ENCODE measurements around the gene CFC1. TPM values are rescaled to one million over a fixed set of nuclear protein-coding genes. Genes with fewer than 3 reads are reported as not detected.
"Not testable (repeated sequence)": the region's sequence is repeated elsewhere in the genome, so short reads cannot be mapped to it uniquely, and the experiment has no call there.

CFC1 gene
- total RNA-seq, 2 donors from 2014 or later, result not detected

- not testable (repeated sequence) for H3K27me3 Mint-ChIP-seq (ENCODE audit: low read depth); H3K36me3 Mint-ChIP-seq (ENCODE audit: insufficient read depth in 2 of 2); ATAC-seq (replicated peaks in 1 of 2); H3K4me1 Mint-ChIP-seq (ENCODE audit: low read depth); H3K9me3 Mint-ChIP-seq; H3K27ac Mint-ChIP-seq; H3K4me3 Mint-ChIP-seq; DNase-seq
These were observed 5.4 kb downstream of the CFC1 start for GRCh38 chr2:130594011-130594410.

GRCh38 chr2:130592791-130593414, 6.5 kb downstream of the CFC1 start:
- H3K36me3 Mint-ChIP-seq (ENCODE audit: insufficient read depth in 2 of 2); H3K27ac Mint-ChIP-seq; H3K27me3 Mint-ChIP-seq (ENCODE audit: low read depth); H3K9me3 Mint-ChIP-seq; H3K4me1 Mint-ChIP-seq (ENCODE audit: low read depth); DNase-seq; H3K4me3 Mint-ChIP-seq; ATAC-seq (replicated peaks in 1 of 2): not testable (repeated sequence)

- H3K27ac Mint-ChIP-seq; DNase-seq; H3K9me3 Mint-ChIP-seq; ATAC-seq (replicated peaks in 1 of 2); H3K27me3 Mint-ChIP-seq (ENCODE audit: low read depth); H3K4me1 Mint-ChIP-seq (ENCODE audit: low read depth); H3K36me3 Mint-ChIP-seq (ENCODE audit: insufficient read depth in 2 of 2); H3K4me3 Mint-ChIP-seq: not testable (repeated sequence)
These were observed 8.5 kb downstream of the CFC1 start for GRCh38 chr2:130590842-130591359.

DNA sequence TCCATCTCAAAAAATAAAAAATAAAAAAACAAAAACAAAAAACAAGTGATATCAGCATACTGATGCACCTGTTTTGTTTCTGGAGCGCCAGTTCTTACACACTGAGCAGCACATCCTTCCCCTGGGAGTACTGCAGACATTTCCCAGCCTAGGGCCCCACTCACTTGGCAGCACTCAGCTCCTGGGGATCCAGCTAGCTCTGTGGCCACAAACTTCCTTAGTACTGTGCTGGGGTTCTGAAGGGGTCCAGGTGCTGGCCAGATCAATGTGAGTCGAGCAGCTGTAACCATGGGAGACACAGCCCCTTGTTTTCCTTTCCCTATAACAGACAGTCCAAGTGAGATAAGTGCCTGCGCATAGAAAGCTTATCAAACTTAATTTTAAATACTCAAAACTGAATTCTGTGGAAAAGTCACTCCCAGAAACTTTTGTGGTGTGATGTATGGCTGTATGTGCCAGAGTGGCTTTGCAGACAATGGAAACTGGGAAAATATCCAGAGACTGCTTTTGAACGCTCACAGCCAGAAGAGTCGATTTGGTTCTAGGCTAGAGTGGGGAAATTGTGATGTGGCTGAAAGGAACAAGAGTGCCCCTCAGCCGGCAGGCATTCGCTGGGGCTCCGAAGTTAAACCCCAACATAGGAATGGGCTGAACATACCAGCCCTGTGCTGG, 9.1 kb downstream of the CFC1 start:
- not testable (repeated sequence) for H3K9me3 Mint-ChIP-seq; H3K36me3 Mint-ChIP-seq (ENCODE audit: insufficient read depth in 2 of 2); H3K27me3 Mint-ChIP-seq (ENCODE audit: low read depth); H3K4me3 Mint-ChIP-seq; DNase-seq; H3K27ac Mint-ChIP-seq; H3K4me1 Mint-ChIP-seq (ENCODE audit: low read depth); ATAC-seq (replicated peaks in 1 of 2)

GRCh38 chr2:130588688-130589458, 10.5 kb downstream of the CFC1 start:
- not testable (repeated sequence) for H3K36me3 Mint-ChIP-seq (ENCODE audit: insufficient read depth in 2 of 2); H3K4me3 Mint-ChIP-seq; H3K27me3 Mint-ChIP-seq (ENCODE audit: low read depth); H3K27ac Mint-ChIP-seq; H3K4me1 Mint-ChIP-seq (ENCODE audit: low read depth); H3K9me3 Mint-ChIP-seq
- DNase-seq (peak; percentile 32 to 36), ATAC-seq (replicated peaks in 1 of 2) (peak; percentile 97 to 98)

DNA sequence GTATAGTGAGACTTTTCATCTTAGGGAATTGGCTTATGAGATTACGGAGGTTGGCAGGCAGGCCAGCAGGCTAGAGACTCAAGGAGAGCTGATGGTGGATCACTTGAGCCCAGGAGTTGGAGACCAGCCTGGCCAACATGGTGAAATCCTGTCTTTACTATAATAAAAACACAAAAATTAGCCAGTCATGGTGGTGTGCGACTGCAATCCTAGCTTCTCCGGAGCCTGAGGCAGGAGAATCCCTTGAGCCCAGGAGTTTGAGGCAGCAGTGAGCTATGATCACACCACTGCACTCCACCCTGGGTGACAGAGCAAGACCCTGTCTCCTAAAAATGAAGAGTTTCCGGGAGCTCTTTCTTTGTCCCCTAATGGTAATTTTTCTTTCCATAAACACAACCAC, 14.6 kb downstream of the CFC1 start:
- H3K27me3 Mint-ChIP-seq (ENCODE audit: low read depth); ATAC-seq (replicated peaks in 1 of 2); H3K27ac Mint-ChIP-seq; H3K9me3 Mint-ChIP-seq; DNase-seq; H3K4me3 Mint-ChIP-seq; H3K36me3 Mint-ChIP-seq (ENCODE audit: insufficient read depth in 2 of 2); H3K4me1 Mint-ChIP-seq (ENCODE audit: low read depth): not testable (repeated sequence)

GRCh38 chr2:130583582-130583981, 15.8 kb downstream of the CFC1 start:
- not testable (repeated sequence) for H3K27ac Mint-ChIP-seq; H3K27me3 Mint-ChIP-seq (ENCODE audit: low read depth); DNase-seq; H3K4me3 Mint-ChIP-seq; H3K36me3 Mint-ChIP-seq (ENCODE audit: insufficient read depth in 2 of 2); H3K4me1 Mint-ChIP-seq (ENCODE audit: low read depth); H3K9me3 Mint-ChIP-seq; ATAC-seq (replicated peaks in 1 of 2)

DNA sequence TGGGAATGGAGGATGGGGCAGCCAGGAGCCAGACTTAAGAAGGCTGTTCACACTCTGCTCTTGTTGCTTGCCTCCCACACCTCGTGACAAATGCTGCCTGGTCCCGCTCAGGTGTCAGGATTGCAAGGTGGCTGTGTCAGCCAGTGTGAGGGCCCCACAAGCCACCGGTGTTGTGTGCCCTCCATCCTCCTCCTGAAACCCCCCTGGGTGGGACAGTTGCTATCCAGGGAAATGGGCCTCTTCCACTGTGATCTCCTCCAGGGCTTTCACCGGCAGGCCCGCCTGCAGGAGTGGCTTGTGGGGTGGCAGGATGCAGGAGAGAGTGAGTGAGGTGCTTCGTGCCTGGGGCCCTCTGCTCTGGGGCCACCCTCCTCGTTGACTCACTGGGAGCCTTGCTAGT, 16.4 kb downstream of the CFC1 start:
- DNase-seq; ATAC-seq (replicated peaks in 1 of 2); H3K27me3 Mint-ChIP-seq (ENCODE audit: low read depth); H3K36me3 Mint-ChIP-seq (ENCODE audit: insufficient read depth in 2 of 2); H3K4me3 Mint-ChIP-seq; H3K9me3 Mint-ChIP-seq; H3K27ac Mint-ChIP-seq; H3K4me1 Mint-ChIP-seq (ENCODE audit: low read depth): not testable (repeated sequence)

- not testable (repeated sequence) for ATAC-seq (replicated peaks in 1 of 2); H3K27me3 Mint-ChIP-seq (ENCODE audit: low read depth); DNase-seq; H3K4me3 Mint-ChIP-seq; H3K9me3 Mint-ChIP-seq; H3K4me1 Mint-ChIP-seq (ENCODE audit: low read depth); H3K36me3 Mint-ChIP-seq (ENCODE audit: insufficient read depth in 2 of 2); H3K27ac Mint-ChIP-seq
These were observed 17.9 kb downstream of the CFC1 start for GRCh38 chr2:130581491-130581890.

GRCh38 chr2:130579121-130579520, 20.3 kb downstream of the CFC1 start:
- DNase-seq; H3K4me1 Mint-ChIP-seq (ENCODE audit: low read depth); H3K27ac Mint-ChIP-seq; H3K27me3 Mint-ChIP-seq (ENCODE audit: low read depth); ATAC-seq (replicated peaks in 1 of 2); H3K36me3 Mint-ChIP-seq (ENCODE audit: insufficient read depth in 2 of 2); H3K4me3 Mint-ChIP-seq; H3K9me3 Mint-ChIP-seq: not testable (repeated sequence)

DNA sequence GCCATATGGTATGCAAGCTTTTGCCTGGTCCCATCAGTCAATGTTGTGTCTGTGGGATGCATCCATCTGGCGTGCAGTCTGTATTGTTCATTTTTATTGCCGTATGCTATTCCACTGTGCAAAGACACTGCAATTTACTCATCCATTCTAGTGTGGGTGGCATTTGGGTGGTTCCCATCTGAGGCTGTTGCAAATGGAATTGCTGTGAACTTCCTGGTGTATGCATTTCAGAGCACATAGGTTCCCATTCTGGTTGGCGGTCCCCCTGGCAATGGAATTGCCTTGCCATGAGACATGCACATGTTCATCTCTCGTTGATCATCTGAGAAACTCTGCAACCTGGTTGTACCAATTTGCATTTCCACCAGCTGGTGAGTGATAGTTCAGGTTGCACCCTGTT, 21.8 kb downstream of the CFC1 start:
- not testable (repeated sequence) for H3K9me3 Mint-ChIP-seq; H3K27ac Mint-ChIP-seq; H3K27me3 Mint-ChIP-seq (ENCODE audit: low read depth); H3K4me3 Mint-ChIP-seq; ATAC-seq (replicated peaks in 1 of 2); H3K36me3 Mint-ChIP-seq (ENCODE audit: insufficient read depth in 2 of 2); DNase-seq; H3K4me1 Mint-ChIP-seq (ENCODE audit: low read depth)

DNA sequence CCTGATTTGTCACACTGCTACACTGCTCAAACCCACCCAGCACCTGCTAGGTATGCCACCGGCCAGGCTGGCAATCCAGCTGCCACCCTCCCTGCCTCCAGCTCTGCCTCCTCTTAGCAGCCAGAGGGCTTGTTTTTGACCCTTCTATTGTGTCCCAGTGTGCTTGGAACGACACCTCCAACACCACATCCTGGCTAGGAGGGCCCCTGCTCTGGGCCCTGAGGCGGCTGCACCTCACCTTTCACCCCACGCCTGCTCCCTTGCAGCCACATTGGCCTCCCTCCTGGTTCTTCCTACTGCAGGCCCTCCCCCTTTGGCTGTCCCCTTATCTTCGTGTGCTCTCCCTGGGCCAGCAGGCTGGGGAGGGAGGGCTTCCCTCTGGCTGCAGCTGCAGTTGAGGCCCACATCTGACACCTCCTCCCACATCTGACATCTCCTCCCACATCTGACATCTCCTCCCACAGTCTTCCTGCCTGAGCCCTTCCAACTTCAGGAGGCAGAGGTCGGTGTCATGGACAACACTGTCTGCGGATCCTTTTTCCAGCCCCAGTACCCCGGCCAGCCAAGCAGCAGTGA, 23.1 kb downstream of the CFC1 start:
- H3K4me1 Mint-ChIP-seq (ENCODE audit: low read depth); H3K9me3 Mint-ChIP-seq; H3K36me3 Mint-ChIP-seq (ENCODE audit: insufficient read depth in 2 of 2); H3K27me3 Mint-ChIP-seq (ENCODE audit: low read depth); DNase-seq; H3K27ac Mint-ChIP-seq; H3K4me3 Mint-ChIP-seq: not testable (repeated sequence)
- ATAC-seq (replicated peaks in 1 of 2), result peak in 1 of 2 donors; percentile 13

DNA sequence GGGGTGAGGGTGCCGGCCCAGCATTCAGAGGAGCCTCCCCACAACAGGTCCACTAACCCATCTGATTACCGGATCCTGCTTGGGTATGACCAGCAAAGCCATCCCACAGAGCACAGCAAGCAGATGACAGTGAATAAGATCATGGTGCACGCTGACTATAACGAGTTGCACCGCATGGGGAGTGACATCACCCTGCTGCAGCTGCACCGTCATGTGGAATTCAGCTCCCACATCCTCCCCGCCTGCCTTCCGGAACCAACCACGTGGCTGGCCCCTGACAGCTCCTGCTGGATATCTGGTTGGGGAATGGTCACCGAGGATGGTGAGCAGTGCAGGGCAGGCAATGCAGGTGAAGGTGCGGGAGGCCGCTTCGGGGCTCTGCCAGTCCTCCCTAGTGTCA, 25.1 kb downstream of the CFC1 start:
- not testable (repeated sequence) for ATAC-seq (replicated peaks in 1 of 2); DNase-seq; H3K9me3 Mint-ChIP-seq; H3K27me3 Mint-ChIP-seq (ENCODE audit: low read depth); H3K4me3 Mint-ChIP-seq; H3K4me1 Mint-ChIP-seq (ENCODE audit: low read depth); H3K27ac Mint-ChIP-seq; H3K36me3 Mint-ChIP-seq (ENCODE audit: insufficient read depth in 2 of 2)
